Measurements from ENCODE around the gene PRPF40A.

PRPF40A gene

GRCh38 chr2:152762202-152762601, 44.9 kb upstream of the PRPF40A start:
- no peaks in the 10 kb centered on the region for H3K4me1 ChIP-seq (ENCODE audit: control insufficient read depth, insufficient read depth, low read length)
- no peak overlapping the region for H3K27ac ChIP-seq (ENCODE audit: extremely low read depth, low read depth, low read length)
- ChIA-PET POLR2A (no interaction called here), CTCF (interaction anchor here (0.7 kb wide), 1 partner anchor 19 kb away, joined by 3 read pairs; no protein-coding TSS in a partner anchor)
- H3K36me3 ChIP-seq (ENCODE audit: control insufficient read depth in 2 of 2, insufficient read depth in 1 of 2, low read length in 2 of 2), result peaks cover 5 to 51% of the 10 kb centered on the region in 2 experiments; a peak in 2 of 3 replicates
- no peaks in the 10 kb centered on the region for H3K9me3 ChIP-seq (ENCODE audit: control insufficient read depth, insufficient read depth, low read depth, low read length)
- TF ChIP-seq ZNF26 (tag by site-specific recombination; IDR thresholded peaks at IDR 0.05) (no peak), ZBTB20 (tag by site-specific recombination; IDR thresholded peaks at IDR 0.05) (no peak), ZNF473 (tag by site-specific recombination; IDR thresholded peaks at IDR 0.05) (no peak), RBAK (tag by site-specific recombination; IDR thresholded peaks at IDR 0.05) (no peak), ZNF645 (tag by site-specific recombination; IDR thresholded peaks at IDR 0.05) (no peak), ZNF692 (tag by site-specific recombination; IDR thresholded peaks at IDR 0.05) (no peak), ZBTB48 (tag by site-specific recombination; IDR thresholded peaks at IDR 0.05) (no peak), ZNF223 (tag by site-specific recombination; IDR thresholded peaks at IDR 0.05) (no peak), ZNF324 (tag by site-specific recombination; IDR thresholded peaks at IDR 0.05) (no peak), ZNF792 (tag by site-specific recombination; IDR thresholded peaks at IDR 0.05) (no peak), ZNF558 (tag by site-specific recombination; IDR thresholded peaks at IDR 0.05) (no peak), ZNF571 (tag by site-specific recombination; IDR thresholded peaks at IDR 0.05) (no peak), ZNF785 (tag by site-specific recombination; IDR thresholded peaks at IDR 0.05) (no peak), ZBTB17 (tag by site-specific recombination; IDR thresholded peaks at IDR 0.05) (no peak)
- TF ChIP-seq, protein P1, sequence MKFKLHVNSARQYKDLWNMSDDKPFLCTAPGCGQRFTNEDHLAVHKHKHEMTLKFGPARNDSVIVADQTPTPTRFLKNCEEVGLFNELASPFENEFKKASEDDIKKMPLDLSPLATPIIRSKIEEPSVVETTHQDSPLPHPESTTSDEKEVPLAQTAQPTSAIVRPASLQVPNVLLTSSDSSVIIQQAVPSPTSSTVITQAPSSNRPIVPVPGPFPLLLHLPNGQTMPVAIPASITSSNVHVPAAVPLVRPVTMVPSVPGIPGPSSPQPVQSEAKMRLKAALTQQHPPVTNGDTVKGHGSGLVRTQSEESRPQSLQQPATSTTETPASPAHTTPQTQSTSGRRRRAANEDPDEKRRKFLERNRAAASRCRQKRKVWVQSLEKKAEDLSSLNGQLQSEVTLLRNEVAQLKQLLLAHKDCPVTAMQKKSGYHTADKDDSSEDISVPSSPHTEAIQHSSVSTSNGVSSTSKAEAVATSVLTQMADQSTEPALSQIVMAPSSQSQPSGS (tag by site-specific recombination; IDR thresholded peaks at IDR 0.05; ENCODE audit: low read depth), result no peak
- no peak overlapping the region for H3K4me3 ChIP-seq (ENCODE audit: low read depth, low read length)

GRCh38 chr2:152761214-152761613, 44.0 kb upstream of the PRPF40A start:
- Histone ChIP-seq H3K4me1 (ENCODE audit: control insufficient read depth, insufficient read depth, low read length) (no peaks in the 10 kb centered on the region), H3K4me3 (ENCODE audit: low read depth, low read length) (no peak overlapping the region), H3K9me3 (ENCODE audit: control insufficient read depth, insufficient read depth, low read depth, low read length) (no peaks in the 10 kb centered on the region), H3K36me3 (ENCODE audit: control insufficient read depth in 2 of 2, insufficient read depth in 1 of 2, low read length in 2 of 2) (peaks cover 9 to 58% of the 10 kb centered on the region in 2 experiments; a peak in 2 of 3 replicates), H3K27ac (ENCODE audit: extremely low read depth, low read depth, low read length) (no peak overlapping the region)
- TF ChIP-seq ZNF121 (tag by site-specific recombination; IDR thresholded peaks at IDR 0.05) (no peak), ZFP37 (tag by site-specific recombination; IDR thresholded peaks at IDR 0.05) (no peak), ZNF292 (tag by site-specific recombination; IDR thresholded peaks at IDR 0.05; ENCODE audit: borderline replicate concordance, low read depth) (no peak), PBX3 (CRISPR knock-in tag; IDR thresholded peaks at IDR 0.05) (no peak)
- ChIA-PET CTCF (interaction anchor here (1.3 kb wide), 1 partner anchor 18 kb away, joined by 3 read pairs; no protein-coding TSS in a partner anchor), POLR2A (no interaction called here)
